ENCODE measurements around the gene TES. TPM values are rescaled to one million over a fixed set of nuclear protein-coding genes. Genes with fewer than 3 reads are reported as not detected.

TES gene
- total and polyA plus RNA-seq, 4 donors = 5.7 to 11.8 (median 7.5) TPM

- H3K9ac ChIP-seq (ENCODE audit: low read depth in 1 of 2, low read length in 2 of 2) = no peak overlapping the region
- WGBS = 73% methylated on average over 2 of the region's 2 CpGs
- no peak overlapping the region for H3K27ac ChIP-seq (ENCODE audit: low read depth in 1 of 2, low read length in 2 of 2)
- H3K36me3 ChIP-seq (ENCODE audit: control insufficient read depth in 4 of 4, insufficient read depth in 3 of 4, low read depth in 1 of 4, low read length in 3 of 4) = no peaks in the 10 kb centered on the region
- no peak for TF ChIP-seq TAF1 (conservative IDR thresholded peaks at IDR 0.05)
- TF ChIP-seq HNF4A (conservative IDR thresholded peaks at IDR 0.05) = no peak
- no peak for TF ChIP-seq RAD21 (IDR thresholded peaks at IDR 0.05)
- TF ChIP-seq GABPA (IDR thresholded peaks at IDR 0.05 in 1 of 2, conservative IDR thresholded peaks at IDR 0.05 in 1 of 2) = no peak
- no peak for TF ChIP-seq FOXA1 (IDR thresholded peaks at IDR 0.05)
- TF ChIP-seq CTCF (IDR thresholded peaks at IDR 0.05; ENCODE audit: low read depth, low read length, missing input control) = no peak
- no peak for TF ChIP-seq RXRA (IDR thresholded peaks at IDR 0.05)
- no peak for TF ChIP-seq EGR1 (IDR thresholded peaks at IDR 0.05; ENCODE audit: low read depth in 2 of 2)
- TF ChIP-seq SP1 (IDR thresholded peaks at IDR 0.05) = no peak
- TF ChIP-seq YY1 (IDR thresholded peaks at IDR 0.05) = no peak
- no peak for TF ChIP-seq FOXA2 (IDR thresholded peaks at IDR 0.05)
- TF ChIP-seq ATF3 (IDR thresholded peaks at IDR 0.05) = no peak
- no peak for TF ChIP-seq ZBTB33 (IDR thresholded peaks at IDR 0.05)
- TF ChIP-seq MAX (IDR thresholded peaks at IDR 0.05) = no peak
- TF ChIP-seq NR2F2 (IDR thresholded peaks at IDR 0.05) = no peak
- TF ChIP-seq REST (IDR thresholded peaks at IDR 0.05) = no peak
- no peak for TF ChIP-seq JUND (IDR thresholded peaks at IDR 0.05)
- peaks cover 0 to 2% (median 0%) of the 10 kb centered on the region in 4 donors for H3K4me1 ChIP-seq (ENCODE audit: control insufficient read depth in 4 of 4, insufficient read depth in 4 of 4, low read length in 3 of 4)
- H3K4me3 ChIP-seq (ENCODE audit: low read depth in 1 of 3, low read length in 3 of 3) = no peak overlapping the region
- DNase-seq (ENCODE audit: low spot score) = no peak
- no peaks in the 10 kb centered on the region for H3K27me3 ChIP-seq (ENCODE audit: control insufficient read depth in 4 of 4, insufficient read depth in 4 of 4, low read length in 3 of 4)
- no peaks in the 10 kb centered on the region for H3K9me3 ChIP-seq (ENCODE audit: control insufficient read depth in 4 of 4, low read length in 3 of 4)
Observed at GRCh38 chr7:116224492-116225098, 14.3 kb downstream of the TES start.

Data from liver (tissue), 9 donors.